ENCODE results near the gene AMBP.

Gene AMBP

GRCh38 chr9:114072184-114073140 lies 5.6 kb downstream of the AMBP start:
- DNase-seq (ENCODE audit: low read depth), result no peak

- DNase-seq (ENCODE audit: low read depth), result no peak
These were observed 6.8 kb downstream of the AMBP start for GRCh38 chr9:114071197-114071795.

GRCh38 chr9:114070188-114071103 lies 7.7 kb downstream of the AMBP start:
- no peak for DNase-seq (ENCODE audit: low read depth)

GRCh38 chr9:114069476-114070187 lies 8.5 kb downstream of the AMBP start:
- no peak for DNase-seq (ENCODE audit: low read depth)

- no peak for DNase-seq (ENCODE audit: low read depth)
These were observed 12.8 kb downstream of the AMBP start for GRCh38 chr9:114065304-114065703.

- no peak for DNase-seq (ENCODE audit: low read depth)
These were observed 16.1 kb downstream of the AMBP start for GRCh38 chr9:114061830-114062474.

GRCh38 chr9:114061292-114061691 lies 16.8 kb downstream of the AMBP start:
- no peak for DNase-seq (ENCODE audit: low read depth)

GRCh38 chr9:114060711-114061110 lies 17.4 kb downstream of the AMBP start:
- DNase-seq (ENCODE audit: low read depth), result no peak

GRCh38 chr9:114060070-114060469 lies 18.0 kb downstream of the AMBP start:
- no peak for DNase-seq (ENCODE audit: low read depth)

GRCh38 chr9:114059047-114059803 lies 18.9 kb downstream of the AMBP start:
- DNase-seq (ENCODE audit: low read depth), result no peak

GRCh38 chr9:114058688-114059046 lies 19.4 kb downstream of the AMBP start:
- DNase-seq (ENCODE audit: low read depth), result no peak

GRCh38 chr9:114057161-114057885 lies 20.8 kb downstream of the AMBP start:
- no peak for DNase-seq (ENCODE audit: low read depth)

- DNase-seq (ENCODE audit: low read depth), result no peak
These were observed 21.6 kb downstream of the AMBP start for GRCh38 chr9:114056527-114056926.

- no peak for DNase-seq (ENCODE audit: low read depth)
These were observed 22.2 kb downstream of the AMBP start for GRCh38 chr9:114055894-114056293.

- no peak for DNase-seq (ENCODE audit: low read depth)
These were observed 23.0 kb downstream of the AMBP start for GRCh38 chr9:114055061-114055460.

- DNase-seq (ENCODE audit: low read depth), result no peak
These were observed 23.9 kb downstream of the AMBP start for GRCh38 chr9:114054191-114054690.

GRCh38 chr9:114053246-114054005 lies 24.7 kb downstream of the AMBP start:
- DNase-seq (ENCODE audit: low read depth), result no peak

GRCh38 chr9:114051706-114052105 lies 26.4 kb downstream of the AMBP start:
- DNase-seq (ENCODE audit: low read depth), result no peak

GRCh38 chr9:114051281-114051680 lies 26.8 kb downstream of the AMBP start:
- no peak for DNase-seq (ENCODE audit: low read depth)
